ENCODE measurements around the gene EFHC1.

DNA sequence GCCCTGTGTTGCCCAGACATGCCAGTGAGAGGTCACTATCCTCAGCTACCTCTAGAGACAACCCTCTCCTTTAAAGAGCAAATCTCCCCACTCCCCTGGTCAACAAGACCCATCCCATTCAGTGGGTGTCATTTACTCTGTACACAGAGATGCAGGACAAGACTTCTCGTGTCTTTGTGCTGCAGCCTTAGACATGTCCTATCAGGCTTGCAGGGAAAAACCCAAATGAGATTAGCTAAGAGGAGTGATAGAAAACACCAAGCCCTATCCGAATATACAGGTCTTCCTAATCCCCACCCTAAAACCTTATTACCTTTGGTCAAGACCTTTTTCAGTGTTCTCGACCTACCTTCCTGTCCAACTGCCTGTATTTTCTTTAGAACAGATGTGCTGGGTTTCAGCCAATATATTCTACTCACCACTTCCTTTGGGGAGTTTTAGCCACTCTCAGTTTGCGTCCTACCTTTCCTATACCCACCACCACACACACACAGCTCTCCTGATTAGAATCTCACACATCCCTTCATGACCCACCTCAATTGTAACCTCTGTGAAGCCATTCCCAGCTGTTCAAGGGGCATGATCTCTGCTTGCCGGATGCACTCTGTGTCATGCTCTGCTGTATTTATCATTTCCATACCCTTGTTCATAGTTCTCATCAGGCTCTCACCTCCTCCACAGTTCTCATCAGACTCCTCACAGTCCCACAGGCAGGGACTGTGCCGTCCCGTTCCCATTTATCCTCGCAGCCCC, 117.0 kb downstream of the EFHC1 start:
- TF ChIP-seq, protein P1, sequence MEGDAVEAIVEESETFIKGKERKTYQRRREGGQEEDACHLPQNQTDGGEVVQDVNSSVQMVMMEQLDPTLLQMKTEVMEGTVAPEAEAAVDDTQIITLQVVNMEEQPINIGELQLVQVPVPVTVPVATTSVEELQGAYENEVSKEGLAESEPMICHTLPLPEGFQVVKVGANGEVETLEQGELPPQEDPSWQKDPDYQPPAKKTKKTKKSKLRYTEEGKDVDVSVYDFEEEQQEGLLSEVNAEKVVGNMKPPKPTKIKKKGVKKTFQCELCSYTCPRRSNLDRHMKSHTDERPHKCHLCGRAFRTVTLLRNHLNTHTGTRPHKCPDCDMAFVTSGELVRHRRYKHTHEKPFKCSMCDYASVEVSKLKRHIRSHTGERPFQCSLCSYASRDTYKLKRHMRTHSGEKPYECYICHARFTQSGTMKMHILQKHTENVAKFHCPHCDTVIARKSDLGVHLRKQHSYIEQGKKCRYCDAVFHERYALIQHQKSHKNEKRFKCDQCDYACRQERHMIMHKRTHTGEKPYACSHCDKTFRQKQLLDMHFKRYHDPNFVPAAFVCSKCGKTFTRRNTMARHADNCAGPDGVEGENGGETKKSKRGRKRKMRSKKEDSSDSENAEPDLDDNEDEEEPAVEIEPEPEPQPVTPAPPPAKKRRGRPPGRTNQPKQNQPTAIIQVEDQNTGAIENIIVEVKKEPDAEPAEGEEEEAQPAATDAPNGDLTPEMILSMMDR (IDR thresholded peaks at IDR 0.05) = no peak
- no peak for TF ChIP-seq POLR2A (IDR thresholded peaks at IDR 0.05)
